ENCODE results near the gene RAB30.

RAB30 gene

GRCh38 chr11:83039566-83039965 is 32.1 kb downstream of the RAB30 start:
- DNase-seq (ENCODE audit: low read depth) = no peak

- DNase-seq (ENCODE audit: low read depth) = no peak
Observed at GRCh38 chr11:83037877-83038276, 33.8 kb downstream of the RAB30 start.

DNA sequence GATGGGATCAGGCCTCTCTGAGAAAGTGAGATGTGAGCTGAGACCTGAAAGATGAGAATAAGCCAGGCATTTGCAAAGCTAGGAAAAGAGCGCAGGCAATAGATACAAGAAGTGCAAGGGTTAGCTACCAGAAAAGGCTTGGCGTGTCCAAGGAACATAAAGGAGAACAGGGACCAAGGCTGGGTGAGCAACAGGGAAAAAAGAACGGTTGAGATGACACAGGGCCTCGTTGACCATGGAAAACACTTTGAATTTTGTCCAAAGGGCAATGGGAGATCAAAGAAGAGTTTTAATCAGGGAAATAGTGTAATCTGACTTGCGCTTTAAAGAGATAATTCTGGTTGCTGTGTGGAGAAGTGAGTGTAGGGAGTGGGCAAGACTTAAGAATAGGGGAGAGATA is 35.0 kb downstream of the RAB30 start:
- no peak for DNase-seq (ENCODE audit: low read depth)

GRCh38 chr11:83035070-83035854 is 36.4 kb downstream of the RAB30 start:
- DNase-seq (ENCODE audit: low read depth) = no peak

DNA sequence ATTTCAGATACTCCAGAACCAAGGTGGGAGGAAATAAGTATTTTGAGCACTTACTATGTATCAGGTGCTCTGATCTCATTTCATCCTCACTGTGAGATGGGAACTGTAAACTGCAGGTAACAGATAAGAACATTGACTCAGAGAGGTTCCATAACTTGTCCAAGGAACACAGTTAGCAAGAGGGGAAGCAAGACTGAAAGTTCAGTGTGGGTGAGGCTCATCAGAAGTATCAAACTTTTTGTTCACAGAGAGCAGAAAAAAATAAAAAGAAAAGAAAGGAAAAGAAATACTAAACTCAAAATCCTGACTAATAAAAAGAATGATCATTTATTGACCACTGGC is 37.1 kb downstream of the RAB30 start:
- DNase-seq (ENCODE audit: low read depth) = no peak

DNA sequence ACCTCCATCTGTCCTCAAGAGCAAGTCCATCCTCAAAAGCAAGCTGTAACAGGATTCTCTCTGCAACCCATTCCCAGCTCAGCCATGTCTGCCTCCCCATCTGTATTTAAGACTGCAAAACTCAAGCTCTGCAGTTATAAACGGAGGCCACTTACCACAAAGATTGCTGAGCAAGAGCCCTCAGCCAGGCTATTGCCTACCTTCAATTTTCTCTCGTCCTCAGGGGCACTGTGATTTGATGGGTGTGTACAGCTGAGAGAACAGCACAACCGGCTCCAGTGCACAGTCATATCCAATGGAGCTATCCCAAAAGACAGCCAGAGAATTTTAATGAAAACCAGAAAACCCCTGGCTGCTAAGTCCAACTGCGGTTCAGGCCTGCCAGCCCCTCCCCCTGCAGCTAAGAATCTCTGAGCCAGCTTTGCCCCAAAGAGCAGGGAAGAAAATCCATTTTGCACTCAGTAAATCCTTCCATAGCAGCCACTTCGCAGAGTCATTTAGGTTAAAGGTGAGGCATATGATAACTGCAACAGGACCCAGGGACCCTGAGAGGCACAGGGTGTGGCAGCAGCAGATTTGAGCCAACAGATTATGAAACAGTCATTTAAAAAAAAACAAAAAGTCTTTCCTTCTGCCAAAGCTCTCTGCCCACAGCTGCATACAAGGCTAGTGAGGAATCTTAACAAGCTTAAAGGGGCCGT is 37.6 kb downstream of the RAB30 start:
- DNase-seq (ENCODE audit: low read depth) = no peak

DNA sequence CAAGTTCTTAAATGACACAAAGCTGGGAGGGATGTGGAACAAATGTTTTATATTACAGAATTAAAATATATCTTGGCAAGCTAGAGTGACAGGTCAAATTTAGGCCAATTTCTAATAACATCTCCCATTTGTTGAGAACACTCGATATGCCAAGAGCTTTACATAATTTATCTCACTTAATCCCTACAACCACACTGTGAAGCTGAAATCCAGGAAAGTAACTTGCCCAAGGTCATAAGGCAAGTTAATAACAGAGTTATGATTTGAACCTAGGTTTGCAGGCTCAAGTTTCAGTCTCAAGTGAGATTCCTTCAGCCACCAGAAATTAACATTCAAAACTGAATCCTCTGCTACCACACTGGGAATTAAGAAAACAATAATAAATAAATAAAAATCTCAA is 38.3 kb downstream of the RAB30 start:
- no peak for DNase-seq (ENCODE audit: low read depth)

GRCh38 chr11:83031127-83031526 is 40.6 kb downstream of the RAB30 start:
- DNase-seq (ENCODE audit: low read depth) = no peak

DNA sequence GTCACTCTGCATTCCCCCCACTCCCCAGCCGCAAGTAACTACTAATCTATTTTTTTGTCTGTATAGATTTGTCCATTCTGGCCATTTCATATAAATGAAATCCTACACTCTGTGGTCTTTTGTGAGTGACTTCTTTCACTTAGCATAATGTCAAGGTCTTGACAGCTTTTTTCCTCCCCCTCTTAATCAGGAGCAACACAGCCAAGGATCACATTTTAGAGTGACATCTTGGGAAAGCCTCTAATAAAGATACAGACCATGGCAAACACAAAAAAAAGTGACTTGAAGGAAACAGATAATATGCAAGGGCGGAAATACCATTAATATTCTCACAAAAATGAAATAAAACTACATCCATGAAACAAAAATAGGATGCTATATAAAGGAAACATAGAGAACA is 43.9 kb downstream of the RAB30 start:
- DNase-seq (ENCODE audit: low read depth) = no peak

DNA sequence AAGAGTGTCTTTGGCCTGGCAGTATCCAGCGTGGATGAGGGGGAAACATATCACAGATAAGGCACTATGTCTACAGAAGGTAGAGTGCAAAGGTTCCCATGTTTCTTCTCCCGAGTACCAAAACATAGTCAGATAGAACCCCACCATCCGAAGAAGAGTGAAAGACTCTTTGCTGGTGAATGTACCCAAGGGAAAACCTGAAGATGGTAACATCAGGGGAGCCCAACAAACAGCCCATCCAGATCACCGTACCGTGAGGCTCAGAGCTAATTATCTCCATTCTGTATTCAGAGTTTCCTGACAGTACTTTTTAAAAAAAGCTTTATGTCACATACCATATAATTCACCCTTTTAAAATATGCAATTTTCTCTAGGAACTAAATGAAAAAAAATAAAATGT is 44.4 kb downstream of the RAB30 start:
- DNase-seq (ENCODE audit: low read depth) = no peak

DNA sequence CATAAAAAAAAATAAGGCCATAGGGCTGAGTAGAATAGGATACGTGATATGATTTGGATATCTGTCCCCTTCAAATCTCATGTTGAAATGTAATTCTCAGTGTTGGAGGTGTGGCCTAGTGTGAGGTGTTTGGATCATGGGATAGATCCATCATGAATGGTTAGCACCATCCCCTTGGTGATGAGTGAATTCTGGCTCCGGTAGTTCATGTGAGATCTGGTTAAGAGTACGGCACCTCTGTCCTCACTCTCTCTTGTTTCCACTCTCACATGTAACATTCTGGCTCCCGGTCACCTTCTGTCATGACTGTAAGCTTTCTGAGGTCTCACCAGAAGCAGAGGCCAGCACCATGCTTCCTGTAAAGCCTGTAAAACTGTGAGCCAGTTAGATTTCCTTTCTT is 45.5 kb downstream of the RAB30 start:
- no peak for DNase-seq (ENCODE audit: low read depth)

GRCh38 chr11:83025267-83025704 is 46.4 kb downstream of the RAB30 start:
- no peak for DNase-seq (ENCODE audit: low read depth)

GRCh38 chr11:83024270-83024854 is 47.3 kb downstream of the RAB30 start:
- no peak for DNase-seq (ENCODE audit: low read depth)

GRCh38 chr11:83023410-83023809 is 48.3 kb downstream of the RAB30 start:
- DNase-seq (ENCODE audit: low read depth) = no peak

DNA sequence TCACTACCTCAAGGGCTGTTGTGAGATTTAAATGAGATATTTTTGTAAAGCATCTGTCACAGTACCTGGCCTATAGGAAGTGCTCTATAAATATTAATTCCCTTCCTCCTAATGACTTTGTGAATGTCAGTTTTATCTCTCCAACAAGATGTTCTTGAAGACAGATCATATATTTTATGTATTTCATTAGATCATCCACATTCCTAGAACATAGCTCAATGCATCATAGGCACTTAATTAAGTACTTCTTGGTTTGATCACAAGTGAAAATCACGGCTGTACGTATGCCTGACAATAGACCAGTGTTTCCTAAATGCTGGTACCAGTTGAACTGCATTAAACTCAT is 49.9 kb downstream of the RAB30 start:
- DNase-seq (ENCODE audit: low read depth) = no peak

GRCh38 chr11:83020942-83021779 is 50.5 kb downstream of the RAB30 start:
- DNase-seq (ENCODE audit: low read depth) = no peak

DNA sequence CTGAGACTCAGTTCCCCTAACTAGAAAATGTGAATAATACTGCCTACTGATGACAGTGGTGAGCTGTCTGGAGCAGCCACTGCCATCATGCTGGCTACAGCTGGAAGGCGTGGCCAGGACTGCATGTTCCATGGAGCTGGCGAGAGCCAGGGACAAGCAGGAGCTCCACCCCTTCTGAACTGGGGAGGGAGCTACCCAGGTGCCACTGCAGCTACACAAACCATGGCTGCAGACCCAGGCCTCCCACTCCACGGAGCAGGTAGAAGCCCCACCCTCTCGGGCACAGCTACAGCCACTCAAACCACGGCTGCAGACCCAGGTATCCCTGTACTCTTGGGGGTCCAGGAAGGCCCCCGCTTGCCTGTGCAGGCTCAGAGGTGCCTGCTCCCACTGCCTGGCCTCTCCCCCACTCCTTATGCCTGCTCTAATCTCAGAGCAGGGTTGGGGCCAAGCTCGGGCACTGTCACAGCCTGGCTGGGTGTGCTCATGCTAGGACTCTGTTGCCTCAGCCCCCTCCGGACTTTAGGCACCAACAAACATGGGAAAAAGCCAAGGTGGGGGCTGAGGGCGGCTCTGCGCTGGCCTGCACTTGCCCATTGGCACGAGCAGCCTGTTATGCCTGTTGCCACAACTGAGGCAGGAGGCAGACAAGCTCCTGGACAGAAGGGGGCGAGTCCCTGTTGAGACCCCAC is 51.7 kb downstream of the RAB30 start:
- no peak for DNase-seq (ENCODE audit: low read depth)

- DNase-seq (ENCODE audit: low read depth) = no peak
Observed at GRCh38 chr11:83014951-83015350, 56.7 kb downstream of the RAB30 start.

- DNase-seq (ENCODE audit: low read depth) = no peak
Observed at GRCh38 chr11:83012168-83013067, 59.3 kb downstream of the RAB30 start.

DNA sequence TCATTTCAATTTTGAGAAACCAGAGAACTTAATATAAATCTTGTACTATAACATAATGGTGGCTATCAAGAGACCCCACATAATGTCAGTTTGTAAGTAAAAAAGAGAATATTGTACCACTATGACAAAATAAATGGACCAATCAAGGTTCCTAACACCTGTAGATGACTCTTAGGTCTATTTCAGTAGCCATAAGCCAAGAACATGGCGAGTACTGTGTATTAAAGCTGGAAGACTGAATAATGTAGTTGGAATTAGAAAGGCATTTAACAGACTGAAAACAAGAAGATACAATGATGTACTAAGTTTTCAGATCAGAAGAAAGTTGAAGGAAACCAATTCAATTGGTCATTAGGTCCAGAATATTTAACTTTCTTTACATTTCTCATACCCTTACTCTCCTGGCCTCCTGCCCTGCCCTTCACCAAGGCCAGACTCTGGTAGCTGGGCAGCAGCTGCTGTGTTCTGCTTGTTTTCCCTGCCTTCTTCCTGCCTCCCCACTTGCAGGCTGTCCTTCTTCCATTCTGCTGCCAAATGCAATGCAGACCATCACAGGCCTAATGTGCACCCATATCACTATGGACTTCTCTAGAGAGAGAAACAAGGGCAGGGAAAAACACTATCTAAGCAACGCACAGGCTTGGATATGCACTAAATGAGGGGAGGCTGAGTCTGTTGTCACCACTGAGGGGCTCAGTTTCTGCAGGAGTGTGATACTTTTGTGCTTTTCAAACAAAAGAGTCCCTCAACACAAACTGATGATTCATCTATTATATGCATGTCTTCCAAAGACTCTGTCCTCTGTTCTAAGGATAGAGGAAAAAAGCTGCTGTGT is 60.1 kb downstream of the RAB30 start:
- DNase-seq (ENCODE audit: low read depth) = no peak

Data from stimulated activated CD8-positive, alpha-beta memory T cell treated with anti-CD3 and anti-CD28 coated beads, Interleukin-15, amount 100 ng/mL, for 24 hours (primary cell).